Measurements from ENCODE around the gene RTKN2. TPM values are rescaled to one million over a fixed set of nuclear protein-coding genes. Genes with fewer than 3 reads are reported as not detected.

RTKN2 gene
- total RNA-seq, 1 experiment from 2014 or later, result 14.4 TPM

DNA sequence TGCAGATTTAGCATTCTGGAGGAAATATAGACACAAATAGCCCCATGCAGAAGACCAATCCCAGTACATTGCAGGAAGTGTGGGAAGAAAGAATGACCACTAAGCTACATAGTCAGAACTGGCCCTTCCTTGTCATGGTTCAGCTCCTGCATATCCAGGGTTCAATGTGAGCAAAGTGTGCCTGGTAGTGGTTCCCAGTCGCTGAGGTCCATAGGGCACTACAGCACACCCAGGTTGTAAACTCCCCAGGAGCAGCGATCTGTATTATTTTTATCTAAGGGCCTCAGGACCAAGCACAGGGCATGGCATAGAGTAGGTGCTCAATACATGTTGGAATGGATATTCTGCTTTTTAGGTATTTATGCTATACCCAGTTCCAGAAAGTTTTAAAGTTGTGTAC, 114.4 kb downstream of the RTKN2 start:
- no peak overlapping the region for H3K4ac ChIP-seq (ENCODE audit: low read depth, low read length)
- no peaks in the 10 kb centered on the region for H3K23me2 ChIP-seq (ENCODE audit: insufficient read length, low read depth, low read length, poor library complexity, severe bottlenecking)
- H4K20me1 ChIP-seq (ENCODE audit: control insufficient read depth, insufficient read depth, insufficient read length), result no peaks in the 10 kb centered on the region
- no peak overlapping the region for H2BK12ac ChIP-seq (ENCODE audit: insufficient read length, low read depth, low read length)
- H3K56ac ChIP-seq (ENCODE audit: insufficient read length, low read depth, low read length), result no peak overlapping the region
- H3K4me2 ChIP-seq (ENCODE audit: insufficient read depth, insufficient read length, low read length), result no peak overlapping the region
- H3K4me1 Mint-ChIP-seq, result no peaks in the 10 kb centered on the region
- no peak overlapping the region for H2BK5ac ChIP-seq (ENCODE audit: insufficient read length, low read length)
- H3K27ac ChIP-seq (ENCODE audit: insufficient read length, low read depth, low read length), result no peak overlapping the region
- H3K27me3 ChIP-seq (ENCODE audit: insufficient read depth, low read length), result no peaks in the 10 kb centered on the region
- no peaks in the 10 kb centered on the region for H3K4me1 ChIP-seq (ENCODE audit: insufficient read depth, low read length)
- no peak overlapping the region for H2BK15ac ChIP-seq (ENCODE audit: low read depth, low read length)
- H2BK120ac ChIP-seq (ENCODE audit: low read depth, low read length, poor library complexity, severe bottlenecking), result no peak overlapping the region
- H2AK5ac ChIP-seq (ENCODE audit: insufficient read length, low read length), result no peak overlapping the region
- DNase-seq, result no peak
- no peak overlapping the region for H4K91ac ChIP-seq (ENCODE audit: insufficient read length, low read depth, low read length)
- no peak overlapping the region for H3K9ac ChIP-seq (ENCODE audit: extremely low read depth, insufficient read length, low read length)
- TF ChIP-seq, protein P1, sequence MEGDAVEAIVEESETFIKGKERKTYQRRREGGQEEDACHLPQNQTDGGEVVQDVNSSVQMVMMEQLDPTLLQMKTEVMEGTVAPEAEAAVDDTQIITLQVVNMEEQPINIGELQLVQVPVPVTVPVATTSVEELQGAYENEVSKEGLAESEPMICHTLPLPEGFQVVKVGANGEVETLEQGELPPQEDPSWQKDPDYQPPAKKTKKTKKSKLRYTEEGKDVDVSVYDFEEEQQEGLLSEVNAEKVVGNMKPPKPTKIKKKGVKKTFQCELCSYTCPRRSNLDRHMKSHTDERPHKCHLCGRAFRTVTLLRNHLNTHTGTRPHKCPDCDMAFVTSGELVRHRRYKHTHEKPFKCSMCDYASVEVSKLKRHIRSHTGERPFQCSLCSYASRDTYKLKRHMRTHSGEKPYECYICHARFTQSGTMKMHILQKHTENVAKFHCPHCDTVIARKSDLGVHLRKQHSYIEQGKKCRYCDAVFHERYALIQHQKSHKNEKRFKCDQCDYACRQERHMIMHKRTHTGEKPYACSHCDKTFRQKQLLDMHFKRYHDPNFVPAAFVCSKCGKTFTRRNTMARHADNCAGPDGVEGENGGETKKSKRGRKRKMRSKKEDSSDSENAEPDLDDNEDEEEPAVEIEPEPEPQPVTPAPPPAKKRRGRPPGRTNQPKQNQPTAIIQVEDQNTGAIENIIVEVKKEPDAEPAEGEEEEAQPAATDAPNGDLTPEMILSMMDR (conservative IDR thresholded peaks at IDR 0.05), result no peak
- no peaks in the 10 kb centered on the region; the same call in 1 of the 2 replicates for H3K27me3 Mint-ChIP-seq (ENCODE audit: low read depth)
- H3K9me3 Mint-ChIP-seq, result no peaks in the 10 kb centered on the region
- H3K27ac Mint-ChIP-seq, result no peak overlapping the region
- H4K5ac ChIP-seq (ENCODE audit: insufficient read length, low read depth, low read length), result no peak overlapping the region
- no peak overlapping the region for H3K23ac ChIP-seq (ENCODE audit: insufficient read length, low read depth, low read length)
- no CpG with 5 or more reads among the region's 2 CpGs for WGBS (ENCODE audit: extremely low coverage, insufficient read length, low lambda C conversion rate)
- no peak overlapping the region for H4K8ac ChIP-seq (replicated peaks; ENCODE audit: insufficient read length, low read depth, low read length)
- no peaks in the 10 kb centered on the region for H3K79me1 ChIP-seq (ENCODE audit: insufficient read depth, low read depth, low read length, poor library complexity, severe bottlenecking)
- no peaks in the 10 kb centered on the region for H3K79me2 ChIP-seq (ENCODE audit: insufficient read depth, low read length)
- no peak overlapping the region for H3K4me3 Mint-ChIP-seq
- H2BK20ac ChIP-seq (ENCODE audit: low read depth, low read length, poor library complexity, severe bottlenecking), result no peak overlapping the region
- H3K18ac ChIP-seq (ENCODE audit: insufficient read length, low read depth, low read length), result no peak overlapping the region
- no peak overlapping the region for H3K14ac ChIP-seq (ENCODE audit: insufficient read depth, low read length)
- no peak overlapping the region for H2AFZ ChIP-seq (ENCODE audit: low read length)
- H3K9me3 ChIP-seq (ENCODE audit: control insufficient read depth, low read depth, low read length), result no peaks in the 10 kb centered on the region
- H3K36me3 Mint-ChIP-seq (ENCODE audit: insufficient read depth in 1 of 3, low read depth in 3 of 3), result no peaks in the 10 kb centered on the region
- H3T11ph ChIP-seq (ENCODE audit: low read length), result no peak overlapping the region

Measured in H9 (cell line).